Endodermal cell (in vitro differentiated cells): Measurements from ENCODE around the gene EPHA4. TPM values are rescaled to one million over a fixed set of nuclear protein-coding genes. Genes with fewer than 3 reads are reported as not detected.

Experiments
- DNase-seq: peaks from one replicate; pipeline ENCODE4 v3.0.0-alpha.2; 2017
- H3K27ac ChIP-seq: 2 replicates; pipeline ENCODE4 v1.5.1; 2013; ENCODE audit warnings: mild to moderate bottlenecking, low read depth, low read length, moderate library complexity
- H3K27me3 ChIP-seq: 2 replicates; pipeline ENCODE4 v1.6.1; 2013; ENCODE audit warnings: mild to moderate bottlenecking, low read length, moderate library complexity; ENCODE audit not compliant: insufficient read depth, control insufficient read depth, poor library complexity, severe bottlenecking
- H3K36me3 ChIP-seq: 2 replicates; pipeline ENCODE4 v1.7.0; 2013; ENCODE audit warnings: mild to moderate bottlenecking, low read length, moderate library complexity; ENCODE audit not compliant: control insufficient read depth, insufficient read depth
- H3K4me1 ChIP-seq: one replicate; pipeline ENCODE4 v1.7.0; 2013; ENCODE audit warnings: low read length; ENCODE audit not compliant: control insufficient read depth, insufficient read depth
- H3K4me3 ChIP-seq: 2 replicates; pipeline ENCODE4 v1.5.1; 2013; ENCODE audit warnings: mild to moderate bottlenecking, low read length, moderate library complexity
- H3K9ac ChIP-seq: 2 replicates; pipeline ENCODE4 v1.6.1; 2013; ENCODE audit warnings: mild to moderate bottlenecking, low read length, moderate library complexity; ENCODE audit not compliant: poor library complexity, severe bottlenecking; ENCODE audit errors: extremely low read depth
- H3K9me3 ChIP-seq: 2 replicates; pipeline ENCODE4 v1.6.1; 2013; ENCODE audit warnings: mild to moderate bottlenecking, low read length, moderate library complexity; ENCODE audit not compliant: control insufficient read depth
- H3K27ac Mint-ChIP-seq: 2 replicates; pipeline ENCODE4 v1.8.0; 2020; ENCODE audit warnings: mixed read lengths
- H3K27me3 Mint-ChIP-seq: 2 replicates; pipeline ENCODE4 v1.8.0; 2021; ENCODE audit warnings: mild to moderate bottlenecking, mixed read lengths; ENCODE audit not compliant: insufficient read depth
- H3K36me3 Mint-ChIP-seq: 2 replicates; pipeline ENCODE4 v1.8.0; 2020; ENCODE audit warnings: low read depth, mixed read lengths
- H3K4me1 Mint-ChIP-seq: 2 replicates; pipeline ENCODE4 v1.8.0; 2020; ENCODE audit warnings: mixed read lengths
- H3K4me3 Mint-ChIP-seq: 2 replicates; pipeline ENCODE4 v1.8.0; 2020; ENCODE audit warnings: mild to moderate bottlenecking, moderate library complexity, mixed read lengths
- H3K9me3 Mint-ChIP-seq: 2 replicates; pipeline ENCODE4 v1.8.0; 2020; ENCODE audit warnings: mild to moderate bottlenecking, mixed read lengths
- WGBS, 2 experiments: methylation state at CpG; one replicate each; pipeline versions ENCODE4 v1.1.5 to v1.1.7; 2013; ENCODE audit warnings: missing lambda C conversion rate in 2 of 2, mixed read lengths in 1 of 2; ENCODE audit not compliant: insufficient coverage in 1 of 2, insufficient read length in 1 of 2; 5-methylcytosine and 5-hydroxymethylcytosine counted together
- total RNA-seq, 2 donors: library from RNA; stranded (reverse); fragmentation: NEBNext Ultra II Directional in 1 of 2; extraction: Animal tissue kit (Norgen Biotek cat#: 25700) in 1 of 2; gene quantifications; 2 replicates in 1 of 2; 3 replicates in 1 of 2; pipeline ENCODE4 v1.2.1, GENCODE V29; 2021
- TF ChIP-seq, protein P1 (sequence below): fragments of 200-600 bp; sonication (generic); conservative IDR thresholded peaks from 2 replicates; pipeline ENCODE4 v1.5.0; 2021; ENCODE audit warnings: antibody characterized with exemption, mild to moderate bottlenecking

The EPHA4 gene
- total RNA-seq, 2 donors from 2014 or later, result 74.1 to 87.3 TPM

DNA sequence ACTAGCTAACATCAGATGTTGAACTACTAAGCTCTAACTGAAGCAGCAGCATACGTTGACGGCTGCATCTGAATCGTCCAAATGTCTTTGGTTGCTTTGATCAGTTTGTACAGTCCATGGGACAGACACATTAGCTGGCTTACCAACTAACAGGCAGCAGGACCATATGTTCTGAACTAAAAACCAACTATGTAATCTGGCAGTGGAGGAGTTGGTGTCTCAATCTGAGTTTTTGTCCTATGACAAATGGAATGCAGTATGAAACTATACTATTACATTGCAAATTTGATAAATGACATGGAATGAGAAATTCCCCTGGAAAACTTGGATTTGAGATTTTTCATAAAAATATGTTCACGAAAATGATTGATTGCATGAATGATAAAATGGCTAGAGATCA is 79.5 kb downstream of the EPHA4 start:
- WGBS, 2 experiments, result 91 to 97% methylated on average over 4 of the region's 4 CpGs
- Mint-ChIP-seq H3K27ac (no peak overlapping the region), H3K4me1 (peaks cover 69% of the 10 kb centered on the region), H3K9me3 (no peaks in the 10 kb centered on the region), H3K36me3 (peaks cover 12% of the 10 kb centered on the region), H3K4me3 (no peak overlapping the region), H3K27me3 (no peaks in the 10 kb centered on the region)
- Histone ChIP-seq H3K4me1 (peaks cover 16% of the 10 kb centered on the region), H3K36me3 (peaks cover 33% of the 10 kb centered on the region), H3K27ac (no peak overlapping the region), H3K4me3 (no peak overlapping the region), H3K9me3 (no peaks in the 10 kb centered on the region), H3K27me3 (no peaks in the 10 kb centered on the region), H3K9ac (no peak overlapping the region)
- DNase-seq, result no peak
- TF ChIP-seq, protein P1, sequence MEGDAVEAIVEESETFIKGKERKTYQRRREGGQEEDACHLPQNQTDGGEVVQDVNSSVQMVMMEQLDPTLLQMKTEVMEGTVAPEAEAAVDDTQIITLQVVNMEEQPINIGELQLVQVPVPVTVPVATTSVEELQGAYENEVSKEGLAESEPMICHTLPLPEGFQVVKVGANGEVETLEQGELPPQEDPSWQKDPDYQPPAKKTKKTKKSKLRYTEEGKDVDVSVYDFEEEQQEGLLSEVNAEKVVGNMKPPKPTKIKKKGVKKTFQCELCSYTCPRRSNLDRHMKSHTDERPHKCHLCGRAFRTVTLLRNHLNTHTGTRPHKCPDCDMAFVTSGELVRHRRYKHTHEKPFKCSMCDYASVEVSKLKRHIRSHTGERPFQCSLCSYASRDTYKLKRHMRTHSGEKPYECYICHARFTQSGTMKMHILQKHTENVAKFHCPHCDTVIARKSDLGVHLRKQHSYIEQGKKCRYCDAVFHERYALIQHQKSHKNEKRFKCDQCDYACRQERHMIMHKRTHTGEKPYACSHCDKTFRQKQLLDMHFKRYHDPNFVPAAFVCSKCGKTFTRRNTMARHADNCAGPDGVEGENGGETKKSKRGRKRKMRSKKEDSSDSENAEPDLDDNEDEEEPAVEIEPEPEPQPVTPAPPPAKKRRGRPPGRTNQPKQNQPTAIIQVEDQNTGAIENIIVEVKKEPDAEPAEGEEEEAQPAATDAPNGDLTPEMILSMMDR, result no peak

DNA sequence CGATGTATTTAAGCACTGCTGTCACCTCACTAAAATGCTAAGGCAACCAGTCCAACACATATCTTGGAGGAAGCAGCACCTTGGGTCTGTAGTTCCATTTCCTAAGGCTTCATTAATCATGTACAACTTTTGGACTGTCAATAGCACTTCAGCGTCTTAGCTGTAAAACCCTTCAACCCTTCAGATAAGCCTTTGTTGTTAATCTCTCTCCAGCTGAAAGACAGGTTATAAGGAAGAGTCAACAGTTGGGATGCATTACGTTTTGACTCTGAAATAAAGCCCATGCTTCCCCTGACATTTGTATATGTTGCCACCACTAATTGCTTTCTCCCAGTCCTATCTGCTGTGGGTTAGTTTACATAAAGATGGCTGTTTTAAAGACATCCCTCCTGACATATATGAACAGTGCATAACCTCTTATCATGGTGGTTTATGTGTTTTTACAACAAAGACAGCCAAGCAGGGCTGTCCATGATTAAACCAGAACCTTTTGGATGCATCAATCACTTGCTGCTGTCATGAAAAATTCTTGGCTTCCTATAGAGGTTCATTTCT is 81.5 kb downstream of the EPHA4 start:
- H3K27me3 ChIP-seq, result no peaks in the 10 kb centered on the region
- H3K9ac ChIP-seq, result no peak overlapping the region
- DNase-seq, result no peak
- no peaks in the 10 kb centered on the region for H3K27me3 Mint-ChIP-seq
- WGBS, 2 experiments, result 87 to 92% methylated on average over 3 of the region's 3 CpGs
- no peak overlapping the region for H3K27ac Mint-ChIP-seq
- H3K4me3 Mint-ChIP-seq, result no peak overlapping the region
- H3K9me3 ChIP-seq, result no peaks in the 10 kb centered on the region
- H3K4me1 Mint-ChIP-seq, result peaks cover 58% of the 10 kb centered on the region
- no peak overlapping the region for H3K4me3 ChIP-seq
- no peaks in the 10 kb centered on the region for H3K9me3 Mint-ChIP-seq
- peaks cover 25% of the 10 kb centered on the region for H3K36me3 ChIP-seq
- TF ChIP-seq, protein P1, result no peak
- peaks cover 16% of the 10 kb centered on the region for H3K4me1 ChIP-seq
- peaks cover 10% of the 10 kb centered on the region for H3K36me3 Mint-ChIP-seq
- no peak overlapping the region for H3K27ac ChIP-seq

DNA sequence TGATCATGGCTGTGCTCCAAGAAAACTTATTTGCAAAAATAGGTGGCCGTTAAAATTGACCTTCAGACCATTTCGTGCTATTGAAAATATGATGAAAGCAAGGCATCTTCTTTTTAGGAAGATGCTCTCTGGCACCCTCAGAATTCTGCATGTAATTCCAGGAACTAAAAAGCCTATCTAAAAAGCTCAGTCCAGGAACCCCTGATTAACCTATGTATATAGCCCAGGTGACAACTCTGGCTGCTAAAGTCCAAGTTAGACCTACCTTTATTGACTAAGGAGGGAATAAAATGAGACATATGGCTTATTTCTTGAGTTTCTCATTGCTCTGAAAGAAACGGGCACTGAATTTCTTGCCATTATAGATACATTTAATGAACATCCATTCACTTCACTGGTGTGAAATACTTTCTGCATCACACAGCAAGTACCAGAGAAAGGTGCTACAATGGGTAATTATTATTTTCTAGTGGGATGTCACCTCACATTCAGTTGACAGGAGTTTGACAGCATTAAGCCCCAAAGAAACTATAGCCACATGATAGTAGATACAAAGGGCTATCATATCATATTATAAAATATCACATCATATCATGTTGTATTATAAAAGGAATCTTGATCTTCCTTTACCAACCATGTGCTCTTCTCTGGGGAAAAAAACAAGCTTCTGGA is 83.8 kb downstream of the EPHA4 start:
- Mint-ChIP-seq H3K27me3 (no peaks in the 10 kb centered on the region), H3K4me1 (peaks cover 40% of the 10 kb centered on the region), H3K36me3 (peaks cover 8% of the 10 kb centered on the region), H3K4me3 (no peak overlapping the region), H3K9me3 (no peaks in the 10 kb centered on the region), H3K27ac (no peak overlapping the region)
- Histone ChIP-seq H3K27ac (no peak overlapping the region), H3K36me3 (peaks cover 20% of the 10 kb centered on the region), H3K4me1 (peaks cover 13% of the 10 kb centered on the region), H3K27me3 (no peaks in the 10 kb centered on the region), H3K4me3 (no peak overlapping the region), H3K9me3 (peaks cover 6% of the 10 kb centered on the region), H3K9ac (no peak overlapping the region)
- 88 to 95% methylated on average over 2 to 3 of the region's 3 CpGs for WGBS, 2 experiments
- TF ChIP-seq, protein P1, result no peak
- no peak for DNase-seq
